Erythroblast (primary cell): ENCODE results near the gene LENEP.

Experiments
- DNase-seq, 2 experiments: peaks; one replicate each; lab custom pipeline; 2025; lab: John Stamatoyannopoulos, UW
- GATA1 ChIP-seq: IDR thresholded peaks from 2 replicates; pipeline ENCODE4 v1.6.1; 2011; ENCODE audit warnings: low read depth, mild to moderate bottlenecking, control low read depth, low read length, moderate library complexity
- POLR2A ChIP-seq: IDR thresholded peaks from 2 replicates; pipeline ENCODE4 v1.6.1; 2011; ENCODE audit warnings: mild to moderate bottlenecking, low read length

LENEP gene

GRCh38 chr1:155012026-155012546 lies 18.7 kb downstream of the LENEP start:
- peak; percentile 92 to 93 for DNase-seq

GRCh38 chr1:155012776-155013602 lies 19.6 kb downstream of the LENEP start:
- no peak for TF ChIP-seq GATA1
- no peak for TF ChIP-seq POLR2A
- DNase-seq, result peak; percentile 47 to 50

More at GRCh38 chr1:155012026-155012546, 18.7 kb downstream of the LENEP start:
- TF ChIP-seq GATA1 (no peak), POLR2A (peak; percentile 73)

GRCh38 chr1:155013632-155014031 lies 20.2 kb downstream of the LENEP start:
- DNase-seq, result peak; percentile 64 to 73
- TF ChIP-seq POLR2A, result no peak
- no peak for TF ChIP-seq GATA1

GRCh38 chr1:155014709-155015508 lies 21.5 kb downstream of the LENEP start:
- no peak for TF ChIP-seq GATA1
- no peak for TF ChIP-seq POLR2A
- DNase-seq, result no peak

- TF ChIP-seq GATA1, result no peak
- peak; percentile 14 for TF ChIP-seq POLR2A
- no peak for DNase-seq
These were observed 22.3 kb downstream of the LENEP start for GRCh38 chr1:155015527-155016230.

GRCh38 chr1:155016231-155016831 lies 22.9 kb downstream of the LENEP start:
- no peak for DNase-seq
- no peak for TF ChIP-seq GATA1
- TF ChIP-seq POLR2A, result peak; percentile 7

GRCh38 chr1:155017041-155017945 lies 23.9 kb downstream of the LENEP start:
- DNase-seq, result peak; percentile 89 to 95
- TF ChIP-seq GATA1 (no peak), POLR2A (peak; percentile 33)

GRCh38 chr1:155017946-155018316 lies 24.5 kb downstream of the LENEP start:
- TF ChIP-seq GATA1 (no peak), POLR2A (no peak)
- DNase-seq, result no peak

GRCh38 chr1:155018617-155019348 lies 25.4 kb downstream of the LENEP start:
- TF ChIP-seq GATA1 (no peak), POLR2A (no peak)
- DNase-seq, result no peak

GRCh38 chr1:155019377-155020245 lies 26.2 kb downstream of the LENEP start:
- no peak for DNase-seq
- TF ChIP-seq GATA1 (no peak), POLR2A (no peak)
